NCI-H1930 (cell line): ENCODE data around the gene TMEM190.

Experiments
- DNase-seq, 2 experiments: peaks; one replicate each; lab custom pipeline; 2025; lab: John Stamatoyannopoulos, UW

TMEM190 gene

DNA sequence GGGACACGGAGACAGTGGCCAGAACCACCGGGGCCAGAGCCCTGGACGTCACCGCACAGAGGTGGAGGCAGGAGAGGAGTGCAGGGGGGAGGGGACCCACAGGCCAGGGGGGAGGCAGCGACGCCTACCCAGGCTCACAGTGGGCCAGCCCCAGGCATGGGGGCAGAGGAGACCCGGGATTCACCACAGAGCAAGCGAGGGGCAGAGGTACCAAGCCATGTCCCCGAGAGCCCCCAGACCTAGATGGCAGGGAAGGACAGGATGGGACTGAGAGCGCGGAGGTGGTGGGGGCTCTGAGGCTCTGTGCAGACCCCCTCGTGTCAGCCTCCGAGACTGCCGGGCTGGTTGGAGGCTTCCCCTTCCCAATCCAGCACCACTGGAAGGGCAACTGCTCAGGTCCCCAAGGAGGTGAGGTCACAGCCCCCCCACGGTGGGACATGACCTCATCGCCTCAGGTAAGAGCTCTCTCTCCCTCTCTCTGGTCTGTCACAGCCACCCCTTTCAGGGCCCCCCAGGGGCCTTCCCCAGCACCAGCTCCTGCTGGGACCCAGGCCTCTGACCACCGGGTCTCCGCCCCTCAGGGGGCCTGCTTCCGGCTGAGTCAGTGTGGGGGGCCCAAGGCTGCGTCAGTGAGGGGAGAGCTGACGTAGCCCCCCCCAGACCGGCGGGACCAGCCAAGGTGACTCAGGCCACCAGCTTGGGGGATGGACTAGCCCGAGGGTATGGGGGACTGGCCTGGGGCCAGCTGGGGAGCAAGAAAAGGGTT is 4.1 kb upstream of the TMEM190 start:
- no peak for DNase-seq

DNA sequence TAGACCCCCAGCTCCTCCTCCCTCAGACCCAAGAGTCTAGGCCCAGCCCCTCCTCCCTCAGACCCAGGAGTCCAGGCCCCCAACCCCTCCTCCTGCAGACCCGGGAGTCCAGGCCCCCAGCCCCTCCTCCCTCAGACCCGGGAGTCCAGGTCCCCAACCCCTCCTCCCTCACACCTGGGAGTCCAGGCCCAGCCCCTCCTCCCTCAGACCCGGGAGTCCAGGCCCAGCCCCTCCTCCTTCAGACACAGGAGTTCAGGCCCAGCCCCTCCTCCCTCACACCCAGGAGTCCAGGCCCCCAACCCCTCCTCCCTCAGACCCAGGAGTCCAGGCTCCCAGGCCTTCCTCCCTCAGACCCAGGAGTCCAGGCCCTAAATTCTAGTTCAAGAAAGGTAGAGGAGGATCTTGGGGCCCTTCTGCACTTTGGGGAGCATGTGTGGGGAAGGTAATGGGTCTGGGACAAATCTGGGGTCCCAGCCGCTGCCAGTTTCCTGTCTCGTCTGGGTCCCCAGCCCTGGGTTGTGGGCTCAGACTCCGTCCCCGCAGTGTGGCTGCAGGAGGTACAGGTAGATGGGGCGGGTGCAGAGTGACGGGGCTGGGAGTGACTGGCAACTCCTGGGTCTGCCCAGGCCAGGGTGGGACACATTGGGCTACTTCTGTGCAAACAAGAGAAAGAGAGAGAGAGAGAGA is 3.2 kb upstream of the TMEM190 start:
- no peak for DNase-seq

DNA sequence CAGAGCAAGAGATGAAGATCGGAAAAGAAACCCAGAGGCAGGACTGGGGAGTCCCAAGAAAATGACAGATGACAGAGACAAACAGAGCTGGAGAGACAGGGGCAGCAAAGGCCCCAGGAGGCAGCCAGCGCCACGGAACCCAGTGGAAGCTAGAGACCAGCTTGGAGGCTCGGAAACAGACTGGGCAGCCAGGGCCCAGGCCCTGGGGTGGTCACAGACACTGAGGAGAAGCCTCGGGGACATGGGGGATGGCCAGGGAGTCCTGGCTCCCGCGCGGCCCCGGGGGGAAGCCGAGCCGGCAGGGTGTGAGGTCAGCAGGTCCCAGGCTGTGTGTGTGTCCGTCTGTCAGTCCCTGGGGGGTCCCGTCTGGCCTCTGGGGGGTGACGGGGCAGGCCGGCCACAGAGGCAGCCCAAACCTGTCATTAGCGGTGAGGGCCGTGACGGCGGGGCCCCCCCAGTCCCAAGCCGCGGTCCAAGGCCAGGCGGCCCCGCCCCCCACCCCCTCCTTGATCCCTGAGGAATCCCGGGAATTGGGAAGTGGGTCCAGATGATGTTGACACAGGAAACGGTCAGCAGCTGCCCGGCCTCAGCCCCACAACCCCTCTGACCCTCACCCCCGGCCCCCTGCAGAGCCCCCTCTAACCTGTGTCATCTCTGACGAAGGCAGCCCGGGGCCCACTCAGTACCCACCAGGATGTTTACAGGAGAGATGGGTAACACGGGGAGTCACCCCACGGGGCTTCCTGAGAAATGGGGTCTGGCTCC is 2.5 kb upstream of the TMEM190 start:
- DNase-seq = no peak

DNA sequence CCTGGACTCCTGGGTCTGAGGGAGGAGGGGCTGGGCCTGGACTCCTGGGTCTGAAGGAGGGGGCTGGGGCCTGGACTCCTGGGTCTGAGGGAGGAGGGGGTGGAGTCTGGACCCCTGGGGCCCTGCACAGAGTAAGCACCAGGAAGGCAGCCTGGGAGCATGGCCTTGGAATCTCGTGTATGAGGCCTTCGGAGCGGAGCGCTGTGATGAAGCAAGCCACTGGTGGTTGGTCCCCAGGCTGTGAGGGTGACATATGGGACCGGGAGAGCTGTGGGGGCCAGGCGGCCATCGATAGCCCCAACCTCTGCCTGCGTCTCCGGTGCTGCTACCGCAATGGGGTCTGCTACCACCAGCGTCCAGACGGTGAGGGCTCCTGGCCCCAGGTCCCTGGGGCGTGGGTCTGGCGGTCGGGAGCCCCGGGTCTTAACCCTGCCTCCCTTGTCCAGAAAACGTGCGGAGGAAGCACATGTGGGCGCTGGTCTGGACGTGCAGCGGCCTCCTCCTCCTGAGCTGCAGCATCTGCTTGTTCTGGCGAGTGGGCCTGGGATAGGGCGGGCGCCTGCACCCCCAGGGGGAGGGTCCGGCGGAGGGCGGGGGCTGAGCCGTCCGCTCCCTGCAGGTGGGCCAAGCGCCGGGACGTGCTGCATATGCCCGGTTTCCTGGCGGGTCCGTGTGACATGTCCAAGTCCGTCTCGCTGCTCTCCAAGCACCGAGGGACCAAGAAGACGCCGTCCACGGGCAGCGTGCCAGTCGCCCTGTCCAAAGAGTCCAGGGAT is 918 bp downstream of the TMEM190 start:
- DNase-seq = no peak

DNA sequence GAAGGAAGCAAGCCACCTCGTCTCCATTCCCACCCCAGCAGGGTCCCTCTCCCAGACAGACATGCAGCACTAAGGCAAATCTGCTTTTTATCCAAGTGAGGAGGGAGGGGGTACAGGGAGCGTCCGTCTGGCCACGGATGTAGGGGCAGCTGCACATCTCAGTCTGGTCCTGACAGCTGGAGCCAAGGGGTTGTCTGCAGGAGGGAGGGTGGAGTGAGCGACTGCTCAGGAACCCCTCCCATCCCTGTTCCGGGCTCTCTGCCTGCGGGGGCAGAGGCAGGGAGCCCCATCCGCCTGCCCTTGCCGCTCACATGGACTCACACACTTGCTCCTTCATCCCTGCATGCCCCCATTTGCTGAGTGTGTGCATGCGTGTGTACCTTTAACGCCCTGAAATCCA is 2.5 kb downstream of the TMEM190 start:
- DNase-seq = no peak

DNA sequence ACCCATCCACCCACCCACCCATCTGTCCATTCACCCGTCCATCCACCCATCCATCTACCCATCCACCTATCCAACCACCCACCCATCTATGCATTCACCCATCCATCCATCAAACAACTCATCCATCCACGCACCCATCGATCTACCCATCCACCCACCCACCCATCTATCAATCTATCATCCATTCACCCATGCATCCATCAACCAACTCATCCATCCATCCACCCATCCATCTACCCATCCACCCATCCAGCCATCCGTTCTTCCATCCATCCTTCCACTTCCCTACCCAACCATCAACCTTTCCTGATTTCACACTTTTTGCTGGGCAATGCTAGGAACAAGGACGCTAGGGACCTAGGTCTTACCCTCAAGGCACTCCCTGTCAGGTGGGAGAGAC is 5.4 kb downstream of the TMEM190 start:
- no peak for DNase-seq

DNA sequence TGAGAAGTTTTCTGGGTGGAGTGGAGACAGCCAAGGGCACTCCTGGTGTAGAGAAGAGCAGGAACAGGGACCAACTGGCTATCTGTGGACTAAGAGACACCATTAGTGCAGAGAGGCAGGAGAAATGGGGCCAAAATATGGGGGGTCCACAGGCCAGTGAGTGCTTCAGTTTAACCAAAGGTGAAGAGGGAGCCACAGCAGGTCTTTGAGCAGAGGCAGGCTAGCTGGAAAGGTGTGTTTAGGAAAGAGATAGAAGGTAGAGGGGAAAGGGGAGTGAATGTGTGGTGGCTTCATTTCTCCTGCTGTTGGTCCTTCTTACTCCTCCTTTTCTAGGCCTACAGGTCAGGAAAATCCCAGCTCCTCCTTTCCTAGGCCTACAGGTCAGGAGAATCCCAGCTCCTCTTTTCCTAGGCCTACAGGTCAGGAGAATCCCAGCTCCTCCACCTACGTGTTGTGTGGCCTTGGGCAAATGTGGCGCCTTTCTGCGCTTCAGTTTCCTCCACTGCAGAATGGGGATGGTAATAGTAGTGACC is 6.0 kb downstream of the TMEM190 start:
- DNase-seq = no peak

DNA sequence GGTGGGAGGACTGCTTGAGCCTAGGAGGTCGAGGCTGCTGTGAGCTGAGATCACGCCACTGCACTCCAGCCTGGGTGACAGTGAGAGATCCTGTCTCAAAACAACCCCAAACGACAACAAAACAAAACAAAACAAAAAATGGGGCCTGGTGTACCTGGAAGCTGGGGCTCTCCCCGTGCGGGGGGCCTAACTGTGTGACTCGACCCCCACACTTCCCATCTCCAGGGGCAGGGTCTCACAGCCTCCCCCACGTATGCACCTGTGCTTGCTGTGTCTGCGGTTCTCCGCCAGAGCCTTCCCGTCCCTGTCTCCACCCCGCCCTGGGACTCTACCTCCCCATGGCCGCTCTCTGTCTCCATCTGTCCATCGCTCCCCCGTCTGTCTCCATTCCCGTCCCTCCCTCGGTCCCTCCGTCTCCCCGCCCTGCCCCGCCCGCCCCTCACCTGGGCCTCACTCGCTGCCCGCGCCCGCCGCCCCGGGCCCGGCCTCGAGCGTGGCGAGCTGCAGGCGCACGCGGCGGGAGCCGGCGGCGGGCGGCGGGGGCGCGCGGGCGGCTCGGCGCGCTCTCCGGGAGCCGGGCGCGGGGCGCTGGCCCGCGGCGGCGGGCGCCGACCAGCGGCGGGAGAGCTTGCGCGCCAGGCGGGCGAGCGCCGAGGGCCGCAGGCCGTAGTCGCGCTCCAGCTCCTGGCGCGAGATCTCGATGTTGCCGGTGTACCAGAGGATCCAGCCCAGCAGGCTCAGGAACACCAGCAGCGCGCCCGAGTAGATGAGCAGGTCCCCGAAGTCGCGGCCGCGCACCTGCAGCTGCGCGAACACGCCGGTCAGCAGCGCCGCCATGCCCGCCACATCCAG is 6.9 kb downstream of the TMEM190 start:
- peak; percentile 55 to 76 for DNase-seq

DNA sequence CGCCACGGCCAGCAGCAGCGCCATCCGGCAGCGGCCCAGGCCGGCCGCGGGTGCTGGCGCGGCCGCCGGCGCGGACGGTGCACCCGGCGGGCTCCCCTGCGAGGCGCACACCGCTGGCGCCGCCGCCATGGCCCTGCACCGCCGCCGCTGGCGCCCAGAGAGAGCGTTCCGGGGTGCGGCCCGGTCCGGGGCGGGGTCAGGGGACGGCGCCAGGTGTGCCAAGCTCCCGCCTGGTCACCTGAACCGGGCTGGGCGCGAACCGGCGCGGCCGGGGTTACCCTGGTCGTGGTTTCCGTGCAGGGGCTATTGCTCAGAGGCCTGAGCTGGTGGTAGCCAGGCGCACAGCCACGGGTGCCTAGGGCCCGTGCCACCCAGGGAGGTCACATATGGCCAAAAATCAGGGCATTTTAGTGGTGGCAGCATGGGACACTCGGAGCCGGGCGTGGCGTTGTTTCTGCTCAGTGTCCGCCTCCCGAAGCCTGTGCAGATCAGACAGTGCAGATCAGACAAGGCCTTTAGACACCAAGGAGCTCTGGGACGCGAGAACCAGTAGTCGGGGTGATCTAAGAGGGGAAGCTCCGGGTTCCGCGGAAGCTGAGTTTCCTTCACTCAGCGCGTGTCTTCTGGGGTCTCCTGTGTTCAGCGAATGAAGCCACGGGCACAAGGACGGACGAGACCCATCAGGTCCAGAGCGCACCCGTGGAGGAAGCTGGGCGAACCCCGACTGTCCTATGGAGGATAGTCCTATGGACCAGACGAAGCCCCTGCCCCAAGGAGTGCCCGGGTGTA is 7.7 kb downstream of the TMEM190 start, which contains the start of gene TMEM238:
TSS of gene TMEM238 (minus strand) at position 162 of the 789 bp plus-strand sequence. CDS start at position 129, 33 bp downstream.
- peak in 1 of 2 experiments; percentile 76 for DNase-seq

DNA sequence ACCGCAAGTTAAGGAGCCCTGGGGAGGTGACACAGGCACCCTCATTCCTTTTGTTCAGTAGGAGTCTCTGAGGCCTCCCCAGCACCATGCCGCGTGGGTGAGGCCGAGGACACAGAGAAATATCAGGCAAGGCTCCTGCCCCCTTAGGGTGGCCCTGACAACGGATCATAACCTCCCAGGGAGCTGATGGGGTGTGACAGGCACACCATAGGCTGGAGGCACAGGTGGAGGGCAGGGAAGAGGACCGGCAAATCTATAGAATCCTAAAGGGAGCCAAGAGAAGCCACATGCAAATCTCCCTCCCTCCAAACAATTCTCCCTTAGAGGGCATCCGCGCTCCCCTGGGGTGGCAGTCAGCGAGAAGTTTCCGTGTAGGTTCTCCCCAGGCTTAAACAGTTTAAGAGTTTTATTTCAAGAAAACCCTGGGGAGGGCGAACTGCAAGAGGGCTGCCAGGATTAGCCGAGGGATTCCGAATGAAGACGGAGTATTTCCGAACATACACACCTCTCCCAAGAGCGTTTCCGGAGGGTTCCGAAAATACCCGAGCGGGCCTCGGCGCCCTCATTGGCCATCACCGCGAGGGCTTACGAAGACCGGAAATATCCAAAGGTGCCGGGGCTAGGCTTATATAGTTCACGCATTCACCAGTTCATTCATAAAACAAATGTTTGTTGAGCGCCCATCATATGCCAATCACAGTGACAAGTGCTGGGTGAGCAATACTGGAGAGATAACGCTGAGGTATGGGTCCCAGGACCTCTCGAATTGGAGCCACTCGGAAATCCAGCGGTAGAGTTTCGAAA is 8.5 kb downstream of the TMEM190 start:
- peak; percentile 94 to 98 for DNase-seq

DNA sequence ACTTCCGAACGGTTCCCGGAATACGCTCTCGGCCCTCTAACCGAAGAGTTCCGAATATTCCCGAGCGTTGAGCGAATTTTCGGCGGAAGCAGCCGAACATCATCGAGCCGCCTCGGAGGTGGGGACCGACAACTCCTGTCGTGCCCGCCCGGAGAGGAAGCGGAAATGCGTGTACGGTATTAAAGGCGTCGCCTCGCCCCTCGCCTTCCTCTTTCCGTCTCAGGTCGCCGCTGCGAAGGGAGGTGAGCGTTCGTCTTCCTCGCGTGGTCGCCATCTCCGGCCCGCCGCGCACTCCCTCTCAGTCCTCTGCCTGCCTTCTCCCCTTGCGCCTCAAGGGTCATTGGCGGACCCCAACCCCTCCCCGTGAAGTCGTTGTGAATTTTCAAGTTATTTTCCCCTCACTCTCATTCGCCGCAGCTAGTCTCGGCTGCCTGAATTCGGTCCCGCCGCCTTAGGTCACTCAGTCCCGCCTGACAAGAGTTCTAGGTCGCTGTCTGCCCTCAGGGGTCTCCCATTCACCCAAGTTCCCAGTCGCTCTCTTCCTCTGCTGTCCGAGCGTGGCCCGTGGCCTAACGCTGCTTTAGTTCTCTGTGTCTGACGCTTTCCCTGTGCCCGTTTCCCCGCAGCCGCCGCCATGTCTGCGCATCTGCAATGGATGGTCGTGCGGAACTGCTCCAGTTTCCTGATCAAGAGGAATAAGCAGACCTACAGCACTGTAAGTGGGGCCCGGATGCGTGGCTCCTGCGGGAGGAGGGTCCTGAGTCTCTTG is 9.3 kb downstream of the TMEM190 start, which contains the start of gene RPL28:
TSS of gene RPL28 (plus strand) at position 209 of the 769 bp plus-strand sequence. CDS start at position 635, 426 bp downstream.
- peak; percentile 98 to 99 for DNase-seq

DNA sequence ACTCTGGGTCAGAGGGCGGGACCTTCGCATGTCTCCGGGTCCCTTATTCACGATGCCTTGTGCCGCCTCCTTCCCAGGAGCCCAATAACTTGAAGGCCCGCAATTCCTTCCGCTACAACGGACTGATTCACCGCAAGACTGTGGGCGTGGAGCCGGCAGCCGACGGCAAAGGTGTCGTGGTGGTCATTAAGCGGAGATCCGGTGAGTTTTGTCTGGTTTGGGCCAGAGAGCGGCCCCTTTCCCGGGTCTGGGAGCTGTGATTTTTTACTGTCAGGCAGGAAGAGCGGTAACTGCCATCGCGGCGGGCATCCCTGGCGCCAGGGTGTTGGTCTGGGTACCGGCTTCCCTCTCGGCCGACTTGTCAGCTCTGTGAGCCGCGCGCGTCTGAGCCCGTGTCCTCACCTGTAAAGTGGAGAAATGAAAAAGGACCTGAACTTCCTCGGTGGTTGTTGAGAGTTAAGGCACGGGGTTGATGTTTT is 9.9 kb downstream of the TMEM190 start:
- no peak for DNase-seq

DNA sequence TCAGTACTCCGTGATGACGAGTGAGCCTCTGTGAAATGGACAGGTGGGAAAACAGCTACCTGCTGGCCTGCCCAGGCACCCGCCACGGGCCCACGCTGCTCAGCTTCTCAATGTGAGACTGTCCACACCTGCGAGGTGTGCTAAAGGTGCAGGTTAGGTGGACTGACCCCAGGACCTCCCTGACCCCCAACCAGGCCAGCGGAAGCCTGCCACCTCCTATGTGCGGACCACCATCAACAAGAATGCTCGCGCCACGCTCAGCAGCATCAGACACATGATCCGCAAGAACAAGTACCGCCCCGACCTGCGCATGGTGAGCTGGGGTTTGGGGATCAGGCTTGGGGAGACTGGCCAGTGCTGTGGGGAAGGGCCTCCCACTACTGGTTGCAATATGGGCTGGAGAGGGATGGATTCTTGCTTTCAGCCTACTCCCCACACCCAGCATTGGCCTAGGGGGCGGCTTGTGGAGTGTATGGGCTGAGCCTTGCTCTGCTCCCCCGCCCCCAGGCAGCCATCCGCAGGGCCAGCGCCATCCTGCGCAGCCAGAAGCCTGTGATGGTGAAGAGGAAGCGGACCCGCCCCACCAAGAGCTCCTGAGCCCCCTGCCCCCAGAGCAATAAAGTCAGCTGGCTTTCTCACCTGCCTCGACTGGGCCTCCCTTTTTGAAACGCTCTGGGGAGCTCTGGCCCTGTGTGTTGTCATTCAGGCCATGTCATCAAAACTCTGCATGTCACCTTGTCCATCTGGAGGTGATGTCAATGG is 11.3 kb downstream of the TMEM190 start:
- DNase-seq = no peak

DNA sequence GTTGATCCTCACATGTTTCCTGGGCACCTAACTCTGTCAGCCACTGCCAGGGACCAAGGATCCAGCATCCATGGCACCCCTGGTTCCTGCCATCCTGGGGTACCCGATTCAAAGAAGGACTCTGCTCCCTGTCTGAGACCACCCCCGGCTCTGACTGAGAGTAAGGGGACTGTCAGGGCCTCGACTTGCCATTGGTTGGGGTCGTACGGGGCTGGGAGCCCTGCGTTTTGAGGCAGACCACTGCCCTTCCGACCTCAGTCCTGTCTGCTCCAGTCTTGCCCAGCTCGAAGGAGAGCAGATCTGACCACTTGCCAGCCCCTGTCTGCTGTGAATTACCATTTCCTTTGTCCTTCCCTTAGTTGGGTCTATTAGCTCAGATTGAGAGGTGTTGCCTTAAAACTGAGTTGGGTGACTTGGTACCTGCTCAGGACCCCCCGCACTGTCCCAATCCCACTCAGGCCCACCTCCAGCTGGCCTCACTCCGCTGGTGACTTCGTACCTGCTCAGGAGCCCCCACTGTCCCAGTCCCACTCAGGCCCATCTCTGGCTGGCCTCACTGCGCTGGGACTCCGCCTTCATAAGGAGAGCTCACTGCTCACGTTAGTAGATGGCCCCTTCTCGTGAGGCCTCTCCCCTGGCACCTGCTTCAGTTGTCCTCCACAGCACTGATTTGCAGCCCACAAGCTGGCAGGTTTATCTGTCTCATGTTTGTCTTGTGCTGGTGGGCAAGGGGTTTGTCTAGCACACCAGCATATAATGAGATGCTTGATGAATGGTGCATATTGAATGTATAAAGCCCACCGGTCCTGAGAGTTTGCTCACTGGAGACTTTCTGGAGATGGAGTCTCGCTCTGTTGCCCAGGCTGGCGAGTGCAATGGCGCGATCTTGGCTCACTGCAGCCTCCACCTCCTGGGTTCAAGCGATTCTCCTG is 13.0 kb downstream of the TMEM190 start:
- DNase-seq = no peak

DNA sequence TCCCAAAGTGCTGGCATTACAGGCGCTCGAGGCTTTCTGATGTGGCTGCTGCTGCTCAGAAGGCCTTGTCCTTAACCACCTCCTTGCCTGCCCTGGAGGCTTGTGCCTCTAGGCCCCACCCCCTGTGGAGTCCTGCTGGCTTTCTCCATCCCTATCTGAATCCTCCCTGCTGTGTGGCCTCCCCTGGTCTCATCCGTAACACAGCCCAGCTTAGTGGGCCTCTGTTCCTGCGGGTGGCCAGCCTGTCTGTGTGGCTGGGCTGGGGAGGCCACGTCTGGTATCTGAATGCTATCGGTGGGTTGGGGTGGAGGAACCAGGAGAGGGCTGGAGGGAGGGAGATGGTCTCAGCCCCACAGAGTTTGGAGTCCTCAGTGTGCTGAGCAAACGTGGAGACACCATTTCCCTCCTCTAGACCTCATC is 13.8 kb downstream of the TMEM190 start:
- no peak for DNase-seq

DNA sequence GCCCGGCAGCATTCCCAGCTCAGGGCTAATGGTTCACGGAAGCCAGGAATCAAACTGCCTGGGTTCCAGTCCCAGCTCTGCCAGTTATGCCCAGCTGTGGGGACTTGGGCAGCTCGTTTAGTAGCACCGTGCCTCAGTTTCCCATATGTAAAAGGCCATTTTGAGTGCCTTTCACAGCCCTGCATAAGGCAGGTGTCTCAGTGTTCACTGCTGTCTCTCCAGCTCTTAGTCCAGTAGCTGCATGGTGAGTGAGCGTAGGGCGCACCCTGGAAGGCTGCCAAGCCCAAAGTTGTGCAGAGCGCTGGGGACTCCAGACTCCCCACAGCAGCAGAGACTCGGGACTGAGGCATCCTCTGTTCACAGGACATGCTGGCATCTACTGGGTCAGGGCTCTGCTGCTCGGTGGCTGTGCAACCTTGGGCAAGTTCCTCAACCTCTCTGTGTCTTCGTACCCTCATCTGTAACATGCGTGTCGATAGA is 14.6 kb downstream of the TMEM190 start:
- no peak for DNase-seq
